GM18499 (cell line): ENCODE results near the gene RIF1.

Source experiments
- ATAC-seq: cut with Tn5 transposase; IDR thresholded peaks from one replicate; pipeline ENCODE4 v1.9.1; 2021; ENCODE audit warnings: moderate number of reproducible peaks; ENCODE audit not compliant: insufficient read depth, unreplicated experiment

RIF1 gene

GRCh38 chr2:151409601-151410484 lies at the start of gene RIF1:
RIF1 (plus strand) TSS chr2:151409902; CDS start chr2:151410424, 522 bp downstream.
- ATAC-seq, result peak; percentile 81

GRCh38 chr2:151361674-151362370 lies 47.9 kb upstream of the RIF1 start:
- no peak for ATAC-seq

- peak; percentile 71 for ATAC-seq
Measured at GRCh38 chr2:151363709-151364108, 46.0 kb upstream of the RIF1 start.

- ATAC-seq, result no peak
Measured at GRCh38 chr2:151367571-151367970, 42.1 kb upstream of the RIF1 start.

GRCh38 chr2:151374436-151374835 lies 35.3 kb upstream of the RIF1 start:
- peak; percentile 92 for ATAC-seq

- no peak for ATAC-seq
Measured at GRCh38 chr2:151379169-151379568, 30.5 kb upstream of the RIF1 start.

GRCh38 chr2:151380580-151381235 lies 29.0 kb upstream of the RIF1 start:
- no peak for ATAC-seq

GRCh38 chr2:151381266-151381665 lies 28.4 kb upstream of the RIF1 start:
- ATAC-seq, result no peak

GRCh38 chr2:151388011-151388410 lies 21.7 kb upstream of the RIF1 start:
- ATAC-seq, result no peak

- no peak for ATAC-seq
Measured at GRCh38 chr2:151391436-151391835, 18.3 kb upstream of the RIF1 start.

GRCh38 chr2:151394509-151394908 lies 15.2 kb upstream of the RIF1 start:
- ATAC-seq, result no peak

GRCh38 chr2:151395509-151396374 lies 14.0 kb upstream of the RIF1 start:
- ATAC-seq, result no peak

GRCh38 chr2:151399981-151400380 lies 9.7 kb upstream of the RIF1 start:
- no peak for ATAC-seq

- no peak for ATAC-seq
Measured at GRCh38 chr2:151401149-151401548, 8.6 kb upstream of the RIF1 start.

- no peak for ATAC-seq
Measured at GRCh38 chr2:151403914-151404313, 5.8 kb upstream of the RIF1 start.

- no peak for ATAC-seq
Measured at GRCh38 chr2:151405376-151405775, 4.3 kb upstream of the RIF1 start.

- no peak for ATAC-seq
Measured at GRCh38 chr2:151407281-151407680, 2.4 kb upstream of the RIF1 start.

- no peak for ATAC-seq
Measured at GRCh38 chr2:151408788-151409600, 708 bp upstream of the RIF1 start.

- peak; percentile 23 for ATAC-seq
Measured at GRCh38 chr2:151410485-151410834, 758 bp downstream of the RIF1 start.
